Heart right ventricle (tissue), 16 donors: ENCODE measurements around the gene TMTC1. TPM values are rescaled to one million over a fixed set of nuclear protein-coding genes. Genes with fewer than 3 reads are reported as not detected.

Experiments used
- ATAC-seq, 8 donors: fragments of 200-7000 bp; cut with Tn5 transposase; one replicate each; pipeline ENCODE4 v1.9.1; 2020; ENCODE audit warnings: mild to moderate bottlenecking in 8 of 8, moderate library complexity in 8 of 8, moderate number of reproducible peaks in 1 of 8
- DNase-seq, 2 donors: peaks; one replicate each; pipeline ENCODE4 v3.0.0-alpha.2; 2020
- H3K27ac ChIP-seq, 10 donors: fragments of 200-600 bp; sonication (generic) in 2 of 10; one replicate each; pipeline versions ENCODE4 v1.5.0 to v1.8.0; 2020 to 2022; ENCODE audit warnings: mild to moderate bottlenecking in 3 of 10
- H3K27me3 ChIP-seq, 7 donors: fragments of 200-600 bp; one replicate each; pipeline ENCODE4 v1.8.0; 2021 to 2022; ENCODE audit warnings: mild to moderate bottlenecking in 2 of 7
- H3K36me3 ChIP-seq, 9 donors: fragments of 200-600 bp; sonication (generic) in 1 of 9; one replicate each; pipeline versions ENCODE4 v1.5.0 to v1.8.0; 2020 to 2022; ENCODE audit warnings: mild to moderate bottlenecking in 2 of 9
- H3K4me1 ChIP-seq, 9 donors: fragments of 200-600 bp; sonication (generic) in 1 of 9; one replicate each; pipeline versions ENCODE4 v1.5.0 to v1.8.0; 2020 to 2022; ENCODE audit warnings: mild to moderate bottlenecking in 4 of 9
- H3K4me3 ChIP-seq, 10 donors: fragments of 200-600 bp; sonication (generic) in 2 of 10; one replicate each; pipeline versions ENCODE4 v1.5.0 to v1.8.0; 2020 to 2022; ENCODE audit warnings: mild to moderate bottlenecking in 7 of 10, moderate library complexity in 2 of 10
- H3K9me3 ChIP-seq, 11 donors: fragments of 200-600 bp in 10 of 11; sonication (generic) in 2 of 11; one replicate each; pipeline versions ENCODE4 v1.5.0 to v1.8.0; 2013 to 2022; ENCODE audit warnings: mild to moderate bottlenecking in 2 of 11, control low read depth in 1 of 11, moderate library complexity in 1 of 11
- WGBS, 2 donors: extraction: QIAGEN DNeasy Blood & Tissue Kit; methylation state at CpG; one replicate each; pipeline ENCODE4 v1.1.7; 2013; ENCODE audit warnings: inconsistent platforms in 1 of 2; 5-methylcytosine and 5-hydroxymethylcytosine counted together
- intact Hi-C, 10 donors: fragments of 100-400 bp; cut with DNase I; formaldehyde crosslinking; loops; one replicate each; pipeline versions ENCODE4 v1.11.1 to v1.14.2; 2022
- polyA plus RNA-seq, 2 donors: library from polyadenylated mRNA; stranded (reverse); fragments of 200-250 nt; gene quantifications; one replicate each; pipeline ENCODE4 v1.2.3, GENCODE V29; 2013
- total RNA-seq, 10 donors: library from RNA; stranded (reverse); fragmentation: NEBNext Ultra II Directional in 3 of 10; extraction: Animal tissue kit (Norgen Biotek cat#: 25700) in 3 of 10; gene quantifications; one replicate each; pipeline versions ENCODE4 v1.2.1 to v1.2.4, GENCODE V29; 2021 to 2023
- TF ChIP-seq, protein P1 (sequence below), 9 donors: fragments of 200-600 bp; sonication (generic) in 2 of 9; IDR thresholded peaks; one replicate each; pipeline versions ENCODE4 v1.5.0 to v1.8.0; 2021 to 2022; ENCODE audit warnings: antibody characterized with exemption in 9 of 9, mild to moderate bottlenecking in 5 of 9, moderate library complexity in 1 of 9
- donor health status: Arrhythmogenic right ventricular cardiomyopathy.
- donor health status: ischemic (EF 13 %, LVEDD 7.1; RV severe dilation, severe dysfunction).
- donor health status: healthy with polysubstance abuse.
- donor health status: DM: no; HTN: yes; CAD: no.
- donor health status: DM: no; HTN: no; CAD: no.
- donor health status: ischemic (EF 25% LVEDD 6.9; RV normal size, moderate dysfunction).
- donor health status: ischemic (EF 25% LVEDD 5.7; RV mildly dilated, moderate dysfunction).
- donor health status: healthy.
- donor health status: DM: yes; HTN: yes; CAD: no.
- donor health status: Ischemic cardiomyopathy.
- donor health status: ischemic (EF 35%, LVEDD 5.7; RV mildly dilated, moderate dysfunction).
- donor health status: nonischemic (EF 11% LVEDD 7.7; RV severe dilation, severe dysfunction).
- donor health status: DM: yes; HTN: yes; CAD: no.
- donor health status: PGD.
- donor health status: ischemic (EF 29% LVEDD 5.4; RV normal size, mild dysfunction).
- donor health status: nonischemic (EF 23%, LVEDD 6.1; RV moderate dilation, normal function).

TMTC1 gene
- total and polyA plus RNA-seq, 12 donors: 9.6 to 54.2 (median 22.9) TPM

DNA sequence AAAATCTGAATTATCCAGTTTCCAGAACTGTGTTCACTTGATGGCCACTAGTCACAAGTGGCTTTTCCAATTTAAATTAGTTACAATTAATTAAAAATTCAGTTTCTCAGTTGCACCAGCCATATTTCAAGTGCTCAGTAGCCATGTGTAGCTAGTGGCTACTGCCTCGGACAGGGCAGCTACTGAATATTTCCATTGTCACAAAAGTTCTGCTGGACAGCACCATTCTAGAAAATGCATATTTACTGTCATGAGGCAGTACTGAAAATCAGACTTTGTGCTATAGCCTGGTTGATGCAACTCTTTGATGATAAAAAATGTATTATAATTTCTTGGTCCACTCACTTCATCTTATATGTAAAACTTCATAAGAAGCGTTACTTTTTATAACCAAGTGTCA is 274.8 kb downstream of the TMTC1 start:
- 93 to 96% methylated on average over 2 of the region's 2 CpGs for WGBS, 2 donors
- peaks cover 0 to 5% (median 0%) of the 10 kb centered on the region in 9 donors for H3K4me1 ChIP-seq
- peaks cover 0 to 85% (median 11%) of the 10 kb centered on the region in 9 donors for H3K36me3 ChIP-seq
- DNase-seq (no peak), ATAC-seq (no peak)
- no peak overlapping the region for H3K4me3 ChIP-seq
- H3K9me3 ChIP-seq: no peaks in the 10 kb centered on the region
- TF ChIP-seq, protein P1, sequence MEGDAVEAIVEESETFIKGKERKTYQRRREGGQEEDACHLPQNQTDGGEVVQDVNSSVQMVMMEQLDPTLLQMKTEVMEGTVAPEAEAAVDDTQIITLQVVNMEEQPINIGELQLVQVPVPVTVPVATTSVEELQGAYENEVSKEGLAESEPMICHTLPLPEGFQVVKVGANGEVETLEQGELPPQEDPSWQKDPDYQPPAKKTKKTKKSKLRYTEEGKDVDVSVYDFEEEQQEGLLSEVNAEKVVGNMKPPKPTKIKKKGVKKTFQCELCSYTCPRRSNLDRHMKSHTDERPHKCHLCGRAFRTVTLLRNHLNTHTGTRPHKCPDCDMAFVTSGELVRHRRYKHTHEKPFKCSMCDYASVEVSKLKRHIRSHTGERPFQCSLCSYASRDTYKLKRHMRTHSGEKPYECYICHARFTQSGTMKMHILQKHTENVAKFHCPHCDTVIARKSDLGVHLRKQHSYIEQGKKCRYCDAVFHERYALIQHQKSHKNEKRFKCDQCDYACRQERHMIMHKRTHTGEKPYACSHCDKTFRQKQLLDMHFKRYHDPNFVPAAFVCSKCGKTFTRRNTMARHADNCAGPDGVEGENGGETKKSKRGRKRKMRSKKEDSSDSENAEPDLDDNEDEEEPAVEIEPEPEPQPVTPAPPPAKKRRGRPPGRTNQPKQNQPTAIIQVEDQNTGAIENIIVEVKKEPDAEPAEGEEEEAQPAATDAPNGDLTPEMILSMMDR (IDR thresholded peaks at IDR 0.05): no peak
- intact Hi-C loops: no loop called here
- no peak overlapping the region for H3K27ac ChIP-seq
- H3K27me3 ChIP-seq: no peaks in the 10 kb centered on the region

DNA sequence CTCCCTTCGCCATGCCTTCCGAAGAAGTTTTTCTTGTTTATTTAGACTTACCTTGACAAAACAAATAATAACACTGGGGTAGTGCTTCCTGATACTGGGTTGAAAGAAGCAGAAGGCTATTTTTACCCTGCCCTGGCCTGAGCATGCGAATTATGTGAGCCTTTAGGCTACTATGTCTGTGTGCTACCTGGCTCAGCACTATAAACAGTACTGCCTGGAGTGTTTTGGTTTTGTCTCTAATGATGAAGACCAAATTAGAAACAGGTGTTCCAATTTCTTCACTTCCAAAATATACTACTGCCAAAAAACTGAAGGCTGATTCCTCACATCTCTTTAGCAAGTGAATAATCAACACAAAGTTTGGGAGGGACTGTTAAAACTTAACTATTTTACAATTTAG is 278.6 kb downstream of the TMTC1 start:
- Histone ChIP-seq H3K36me3 (peaks cover 0 to 67% (median 2%) of the 10 kb centered on the region in 9 donors), H3K4me1 (peaks cover 0 to 5% (median 0%) of the 10 kb centered on the region in 9 donors), H3K4me3 (no peak overlapping the region), H3K27ac (no peak overlapping the region), H3K9me3 (no peaks in the 10 kb centered on the region), H3K27me3 (no peaks in the 10 kb centered on the region)
- intact Hi-C loops: no loop called here
- 71 to 88% methylated on average over 3 of the region's 3 CpGs for WGBS, 2 donors
- no peak for ATAC-seq
- TF ChIP-seq, protein P1 (IDR thresholded peaks at IDR 0.05): no peak
- DNase-seq: no peak

DNA sequence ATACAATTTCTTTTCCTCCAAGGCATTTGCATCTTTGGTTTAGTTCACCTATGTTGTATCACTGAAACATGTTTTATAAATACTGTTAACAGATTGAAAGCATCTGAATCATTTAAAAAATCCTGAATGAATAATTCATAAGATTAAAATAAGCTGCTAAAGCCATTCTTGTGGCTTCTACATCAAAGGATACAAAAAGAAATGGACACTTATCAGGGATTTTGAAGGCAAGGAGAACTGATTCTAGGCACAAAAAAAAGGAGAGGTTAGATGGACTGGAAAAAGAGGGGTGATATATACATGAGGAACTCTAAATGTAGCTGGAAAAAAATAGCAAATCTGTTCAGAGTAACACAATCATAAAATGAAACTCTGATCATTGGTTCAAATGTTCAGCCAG is 280.5 kb downstream of the TMTC1 start:
- no peaks in the 10 kb centered on the region for H3K27me3 ChIP-seq
- H3K27ac ChIP-seq: no peak overlapping the region
- ATAC-seq: no peak
- peaks cover 0 to 5% (median 0%) of the 10 kb centered on the region in 9 donors for H3K4me1 ChIP-seq
- TF ChIP-seq, protein P1 (IDR thresholded peaks at IDR 0.05): no peak
- DNase-seq: no peak
- intact Hi-C loops: no loop called here
- peaks cover 0 to 54% (median 2%) of the 10 kb centered on the region in 9 donors for H3K36me3 ChIP-seq
- no peak overlapping the region for H3K4me3 ChIP-seq
- no peaks in the 10 kb centered on the region for H3K9me3 ChIP-seq

DNA sequence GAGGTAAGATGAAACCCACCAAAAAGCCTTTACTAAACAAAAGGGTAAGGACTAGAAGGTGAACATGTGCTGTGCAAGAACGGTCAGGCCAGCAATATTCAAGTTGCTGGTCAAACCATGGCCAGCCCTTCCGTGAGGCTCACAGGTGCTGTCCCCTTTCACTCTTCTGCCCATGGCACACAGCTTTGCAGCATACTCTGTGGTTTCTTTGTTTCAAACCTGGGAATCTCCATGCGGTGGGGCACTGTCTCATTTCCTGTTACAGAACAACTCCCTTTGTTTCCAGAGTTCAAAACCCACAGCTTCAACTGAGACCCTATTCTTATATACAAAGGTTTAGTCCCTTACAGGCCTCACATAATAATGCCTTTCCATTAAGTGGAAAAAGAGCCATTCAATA is 284.5 kb downstream of the TMTC1 start:
- DNase-seq (no peak), ATAC-seq (no peak)
- H3K4me3 ChIP-seq: no peak overlapping the region
- H3K27me3 ChIP-seq: no peaks in the 10 kb centered on the region
- H3K9me3 ChIP-seq: no peaks in the 10 kb centered on the region
- H3K36me3 ChIP-seq: peaks cover 0 to 24% (median 0%) of the 10 kb centered on the region in 9 donors
- intact Hi-C loops: loop anchor here in 1 of 10 donors (5.0 kb wide), 1 partner anchor 1232 kb away; no protein-coding TSS in a partner anchor
- TF ChIP-seq, protein P1 (IDR thresholded peaks at IDR 0.05): no peak
- no peaks in the 10 kb centered on the region for H3K4me1 ChIP-seq
- no peak overlapping the region for H3K27ac ChIP-seq
- WGBS, 2 donors: 86 to 88% methylated on average over 3 of the region's 3 CpGs
